ENCODE data around the gene ABCG1.
A peak's percentile ranks its signal among the peaks of the same experiment; 100 is the strongest.
"Not testable (repeated sequence)": the region's sequence is repeated elsewhere in the genome, so short reads cannot be mapped to it uniquely, and the experiment has no call there.

The ABCG1 gene

GRCh38 chr21:42218836-42219605, at the start of gene ABCG1:
Gene ABCG1, plus strand, starts transcription at chr21:42219140. Its CDS starts 123 bp downstream, at chr21:42219263.
- DNase-seq (ENCODE audit: low read depth in 2 of 2): peak in 1 of 2 donors; percentile 52

GRCh38 chr21:42169758-42170157, 49.2 kb upstream of the ABCG1 start:
- no peak for DNase-seq (ENCODE audit: low read depth in 2 of 2)

GRCh38 chr21:42171091-42172053, 47.6 kb upstream of the ABCG1 start:
- no peak for DNase-seq (ENCODE audit: low read depth in 2 of 2)

GRCh38 chr21:42172596-42173483, 46.1 kb upstream of the ABCG1 start:
- DNase-seq (ENCODE audit: low read depth in 2 of 2): no peak

- no peak for DNase-seq (ENCODE audit: low read depth in 2 of 2)
Measured at GRCh38 chr21:42174173-42174572, 44.8 kb upstream of the ABCG1 start.

GRCh38 chr21:42175110-42175710, 43.7 kb upstream of the ABCG1 start:
- no peak for DNase-seq (ENCODE audit: low read depth in 2 of 2)

- DNase-seq (ENCODE audit: low read depth in 2 of 2): no peak
Measured at GRCh38 chr21:42176859-42177258, 42.1 kb upstream of the ABCG1 start.

GRCh38 chr21:42179316-42179715, 39.6 kb upstream of the ABCG1 start:
- DNase-seq (ENCODE audit: low read depth in 2 of 2): no peak

- DNase-seq (ENCODE audit: low read depth in 2 of 2): not testable (repeated sequence)
Measured at GRCh38 chr21:42180001-42180400, 38.9 kb upstream of the ABCG1 start.

- no peak for DNase-seq (ENCODE audit: low read depth in 2 of 2)
Measured at GRCh38 chr21:42182713-42183371, 36.1 kb upstream of the ABCG1 start.

GRCh38 chr21:42183374-42184266, 35.3 kb upstream of the ABCG1 start:
- DNase-seq (ENCODE audit: low read depth in 2 of 2): no peak

GRCh38 chr21:42186591-42186990, 32.3 kb upstream of the ABCG1 start:
- DNase-seq (ENCODE audit: low read depth in 2 of 2): no peak

GRCh38 chr21:42187976-42188653, 30.8 kb upstream of the ABCG1 start:
- DNase-seq (ENCODE audit: low read depth in 2 of 2): peak; percentile 50 to 55

GRCh38 chr21:42188663-42189062, 30.3 kb upstream of the ABCG1 start:
- DNase-seq (ENCODE audit: low read depth in 2 of 2): no peak

GRCh38 chr21:42189431-42189830, 29.5 kb upstream of the ABCG1 start:
- no peak for DNase-seq (ENCODE audit: low read depth in 2 of 2)

GRCh38 chr21:42189860-42190485, 29.0 kb upstream of the ABCG1 start:
- no peak for DNase-seq (ENCODE audit: low read depth in 2 of 2)

- no peak for DNase-seq (ENCODE audit: low read depth in 2 of 2)
Measured at GRCh38 chr21:42190486-42190863, 28.5 kb upstream of the ABCG1 start.

- DNase-seq (ENCODE audit: low read depth in 2 of 2): no peak
Measured at GRCh38 chr21:42191064-42191463, 27.9 kb upstream of the ABCG1 start.

Data from activated CD4-positive, alpha-beta T cell treated with anti-CD3 and anti-CD28 coated beads for 24 hours (primary cell).